Measurements from ENCODE around the gene TAF6L. TPM values are rescaled to one million over a fixed set of nuclear protein-coding genes. Genes with fewer than 3 reads are reported as not detected.
A peak's percentile ranks its signal among the peaks of the same experiment; 100 is the strongest.

The TAF6L gene
- total RNA-seq, 2 donors from 2014 or later, result 5.8 to 9.5 TPM

DNA sequence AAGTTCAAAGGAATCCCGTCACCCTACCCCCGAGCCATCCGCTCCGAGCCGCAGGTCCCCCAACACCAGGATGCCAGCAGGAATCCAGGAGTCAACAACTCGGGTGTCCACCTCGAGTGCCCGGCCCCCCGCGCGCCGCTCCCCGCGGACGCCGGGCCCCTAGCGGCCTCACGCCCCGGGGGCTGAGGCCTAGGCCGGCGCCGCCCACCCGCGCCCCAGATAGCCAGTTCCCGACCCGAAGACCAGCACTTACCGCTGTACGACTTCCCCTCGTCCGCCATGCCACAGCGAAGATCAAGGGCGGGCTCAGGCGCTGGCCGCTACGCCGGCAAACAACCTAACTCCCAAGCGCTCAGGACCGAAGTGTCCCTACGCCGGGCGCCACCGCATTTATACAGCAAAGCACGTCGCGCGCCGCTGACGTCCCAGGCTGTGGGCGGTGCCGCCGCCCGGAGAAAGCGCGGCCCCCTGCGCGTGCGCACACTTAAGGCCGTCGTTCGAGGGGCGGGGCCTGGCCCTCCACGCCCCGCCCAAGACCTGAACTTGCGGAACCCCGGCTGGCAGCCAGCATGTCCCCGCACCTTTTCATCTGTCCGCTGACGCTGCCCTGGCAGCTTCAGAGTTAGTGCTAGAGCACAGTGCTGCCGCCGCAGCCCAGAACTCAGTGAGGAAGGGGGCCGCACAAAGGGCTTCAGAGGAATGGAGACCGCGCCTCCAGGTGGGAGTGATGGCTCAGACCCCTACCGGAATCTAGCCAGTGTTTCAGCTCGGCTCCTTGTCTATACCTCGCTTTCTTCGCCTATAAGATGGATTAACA lies 34.1 kb downstream of the TAF6L start, which contains the start of gene NXF1:
Gene NXF1 (minus strand): TSS at position 365 of the 817 bp plus-strand sequence. CDS start 84 bp downstream, at position 281.
- peaks cover 31% of the 10 kb centered on the region for H3K36me3 ChIP-seq
- no peaks in the 10 kb centered on the region for H3K9me3 ChIP-seq
- DNase-seq (ENCODE audit: low spot score), result peak; percentile 96
- H3K27me3 ChIP-seq, result no peaks in the 10 kb centered on the region
- peak within 1 kb of the TSS; percentile 72 to 87 for H3K4me3 ChIP-seq
- TF ChIP-seq, protein P1, sequence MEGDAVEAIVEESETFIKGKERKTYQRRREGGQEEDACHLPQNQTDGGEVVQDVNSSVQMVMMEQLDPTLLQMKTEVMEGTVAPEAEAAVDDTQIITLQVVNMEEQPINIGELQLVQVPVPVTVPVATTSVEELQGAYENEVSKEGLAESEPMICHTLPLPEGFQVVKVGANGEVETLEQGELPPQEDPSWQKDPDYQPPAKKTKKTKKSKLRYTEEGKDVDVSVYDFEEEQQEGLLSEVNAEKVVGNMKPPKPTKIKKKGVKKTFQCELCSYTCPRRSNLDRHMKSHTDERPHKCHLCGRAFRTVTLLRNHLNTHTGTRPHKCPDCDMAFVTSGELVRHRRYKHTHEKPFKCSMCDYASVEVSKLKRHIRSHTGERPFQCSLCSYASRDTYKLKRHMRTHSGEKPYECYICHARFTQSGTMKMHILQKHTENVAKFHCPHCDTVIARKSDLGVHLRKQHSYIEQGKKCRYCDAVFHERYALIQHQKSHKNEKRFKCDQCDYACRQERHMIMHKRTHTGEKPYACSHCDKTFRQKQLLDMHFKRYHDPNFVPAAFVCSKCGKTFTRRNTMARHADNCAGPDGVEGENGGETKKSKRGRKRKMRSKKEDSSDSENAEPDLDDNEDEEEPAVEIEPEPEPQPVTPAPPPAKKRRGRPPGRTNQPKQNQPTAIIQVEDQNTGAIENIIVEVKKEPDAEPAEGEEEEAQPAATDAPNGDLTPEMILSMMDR (IDR thresholded peaks at IDR 0.05), result peak in 1 of 2 donors; percentile 41
- peaks cover 0 to 33% of the 10 kb centered on the region in 2 donors for H3K4me1 ChIP-seq
- peak within 1 kb of the TSS; percentile 91 to 93 for H3K27ac ChIP-seq

DNA sequence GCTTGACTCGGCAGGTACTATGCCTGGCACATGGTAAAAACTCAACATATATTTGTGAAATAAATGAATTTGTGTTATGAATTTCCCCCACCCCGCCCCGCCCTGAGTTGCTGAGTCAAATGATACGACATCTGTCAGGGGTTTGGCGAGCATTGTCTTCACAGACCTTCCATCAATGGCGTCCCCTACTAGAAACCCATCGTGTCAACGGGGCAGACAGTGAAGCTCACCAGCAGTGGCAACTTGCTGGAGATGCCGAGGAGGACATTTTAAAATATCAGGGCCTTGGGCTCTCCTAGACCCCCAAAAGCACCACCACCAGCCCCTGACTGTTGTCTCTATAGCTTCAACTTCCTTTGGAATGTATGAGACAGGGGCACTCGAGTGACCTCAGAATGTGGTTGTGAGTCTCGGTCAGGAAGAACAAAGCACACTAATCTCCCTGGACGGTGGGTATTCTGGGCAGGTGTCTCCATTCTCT lies 34.8 kb downstream of the TAF6L start:
- no peak for DNase-seq (ENCODE audit: low spot score)

DNA sequence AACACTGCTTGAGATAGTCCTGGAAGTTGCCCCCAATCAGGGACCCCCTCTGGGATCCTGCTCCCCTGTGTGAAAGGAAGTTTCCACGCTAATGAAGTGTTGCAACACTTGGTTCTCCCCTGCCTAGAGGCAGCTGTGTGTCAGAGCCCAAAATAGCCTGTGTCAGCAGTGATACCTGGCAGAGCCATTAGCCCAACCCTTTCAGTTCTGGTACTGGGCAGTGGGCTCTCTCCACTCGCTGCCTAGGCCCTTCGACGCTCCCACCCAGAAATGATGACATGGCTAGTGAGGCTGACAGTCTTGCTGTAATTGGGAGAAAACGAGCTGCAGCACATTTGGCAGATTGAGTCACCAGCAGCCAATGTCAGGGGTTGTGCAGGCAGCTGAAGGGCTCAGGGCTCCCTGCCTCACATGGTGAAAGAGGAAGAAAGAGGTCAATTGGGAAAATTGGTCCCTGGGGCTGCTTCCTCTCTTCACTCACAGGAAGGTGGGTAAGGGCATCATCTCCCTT lies 35.5 kb downstream of the TAF6L start:
- TF ChIP-seq, protein P1 (IDR thresholded peaks at IDR 0.05), result no peak

More for the DNA sequence above, 34.8 kb downstream of the TAF6L start:
- peaks cover 0 to 33% of the 10 kb centered on the region in 2 donors for H3K4me1 ChIP-seq
- H3K36me3 ChIP-seq, result peaks cover 24% of the 10 kb centered on the region
- peak overlapping the region; percentile 72 to 87 for H3K4me3 ChIP-seq
- H3K27me3 ChIP-seq, result no peaks in the 10 kb centered on the region
- TF ChIP-seq, protein P1 (IDR thresholded peaks at IDR 0.05), result no peak
- H3K9me3 ChIP-seq, result no peaks in the 10 kb centered on the region
- H3K27ac ChIP-seq, result peak overlapping the region; percentile 91 to 93

DNA sequence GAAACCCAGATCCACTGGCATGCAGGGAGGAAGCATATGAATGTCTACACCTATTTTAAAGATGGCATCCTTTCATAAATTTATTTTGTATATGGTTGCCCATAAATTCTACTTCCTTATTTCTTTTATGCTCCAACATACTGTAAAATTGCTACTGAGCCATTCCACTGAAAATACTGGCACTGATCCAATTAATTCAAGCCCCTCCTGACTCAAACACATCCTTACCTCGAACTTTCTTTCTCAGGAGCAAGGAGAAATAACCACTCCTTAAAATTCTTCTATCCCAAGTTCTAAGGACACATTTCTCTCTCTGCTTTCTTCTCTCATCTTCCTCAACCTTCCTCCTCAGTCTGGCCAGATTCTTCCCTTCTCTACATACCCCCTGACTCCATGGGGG lies 39.6 kb downstream of the TAF6L start:
- TF ChIP-seq, protein P1 (IDR thresholded peaks at IDR 0.05), result no peak

More for the DNA sequence above, 35.5 kb downstream of the TAF6L start:
- H3K36me3 ChIP-seq, result peaks cover 17% of the 10 kb centered on the region
- H3K9me3 ChIP-seq, result no peaks in the 10 kb centered on the region
- DNase-seq (ENCODE audit: low spot score), result peak; percentile 76
- H3K27me3 ChIP-seq, result no peaks in the 10 kb centered on the region
- no peak overlapping the region for H3K4me3 ChIP-seq
- H3K27ac ChIP-seq, result peak overlapping the region; percentile 91 to 93
- peaks cover 0 to 33% of the 10 kb centered on the region in 2 donors for H3K4me1 ChIP-seq

DNA sequence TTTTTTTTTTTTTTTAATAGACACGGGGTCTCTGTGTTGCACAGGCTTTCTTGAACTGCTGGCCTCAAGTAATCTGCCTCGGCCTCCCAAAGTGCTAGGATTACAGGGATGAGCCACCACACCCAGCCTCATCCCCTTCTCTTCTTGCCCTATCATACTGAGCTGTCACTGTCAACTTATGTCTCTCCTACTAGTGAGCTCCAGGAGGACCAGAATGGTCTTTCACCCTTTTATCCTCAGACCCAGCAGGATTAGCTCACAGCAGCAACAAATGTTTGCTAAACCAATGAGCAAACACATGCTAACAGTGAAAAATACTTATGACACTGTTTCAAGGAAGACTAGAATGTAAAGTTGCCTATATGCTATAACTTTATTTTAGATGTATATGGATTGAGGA lies 40.5 kb downstream of the TAF6L start:
- H3K4me1 ChIP-seq, result peaks cover 0 to 4% of the 10 kb centered on the region in 2 donors
- no peaks in the 10 kb centered on the region for H3K27me3 ChIP-seq
- H3K27ac ChIP-seq, result no peak overlapping the region
- H3K4me3 ChIP-seq, result no peak overlapping the region
- H3K9me3 ChIP-seq, result no peaks in the 10 kb centered on the region
- DNase-seq (ENCODE audit: low spot score), result no peak
- peaks cover 13% of the 10 kb centered on the region for H3K36me3 ChIP-seq
- TF ChIP-seq, protein P1 (IDR thresholded peaks at IDR 0.05), result no peak

More for the DNA sequence above, 39.6 kb downstream of the TAF6L start:
- no peak for DNase-seq (ENCODE audit: low spot score)
- Histone ChIP-seq H3K36me3 (peaks cover 12% of the 10 kb centered on the region), H3K4me3 (no peak overlapping the region), H3K4me1 (peaks cover 0 to 13% of the 10 kb centered on the region in 2 donors), H3K9me3 (no peaks in the 10 kb centered on the region), H3K27ac (no peak overlapping the region), H3K27me3 (no peaks in the 10 kb centered on the region)

Data from right atrium auricular region (tissue), 2 donors.